Trophoblast cell (in vitro differentiated cells and primary cell): ENCODE measurements around the gene E4F1.
"Not testable (repeated sequence)": the region's sequence is repeated elsewhere in the genome, so short reads cannot be mapped to it uniquely, and the experiment has no call there.

Experiments
- DNase-seq, 2 donors: peaks; one replicate each; pipeline ENCODE4 v3.0.0-alpha.2; 2016
- H2AFZ ChIP-seq: 2 replicates; pipeline ENCODE4 v1.6.1; 2013; ENCODE audit warnings: low read length, moderate library complexity, mild to moderate bottlenecking; ENCODE audit not compliant: insufficient read depth, poor library complexity
- H2AK5ac ChIP-seq: 2 replicates; pipeline ENCODE4 v1.6.1; 2013; ENCODE audit warnings: mild to moderate bottlenecking, low read length
- H2BK120ac ChIP-seq: 2 replicates; pipeline ENCODE4 v1.6.1; 2013; ENCODE audit warnings: low read length, mild to moderate bottlenecking, moderate library complexity; ENCODE audit not compliant: insufficient read depth, poor library complexity
- H2BK12ac ChIP-seq: 2 replicates; pipeline ENCODE4 v1.6.1; 2013; ENCODE audit warnings: mild to moderate bottlenecking, low read length, moderate library complexity
- H2BK5ac ChIP-seq: 2 replicates; pipeline ENCODE4 v1.6.1; 2013; ENCODE audit warnings: low read length, low read depth, moderate library complexity, mild to moderate bottlenecking; ENCODE audit not compliant: poor library complexity
- H3K14ac ChIP-seq: 2 replicates; pipeline ENCODE4 v1.6.1; 2013; ENCODE audit warnings: mild to moderate bottlenecking, low read length
- H3K18ac ChIP-seq: 2 replicates; pipeline ENCODE4 v1.6.1; 2013; ENCODE audit warnings: mild to moderate bottlenecking, low read length
- H3K23ac ChIP-seq: 2 replicates; pipeline ENCODE4 v1.6.1; 2013; ENCODE audit warnings: low read length
- H3K27ac ChIP-seq: 2 replicates; pipeline ENCODE4 v1.5.1; 2013; ENCODE audit warnings: low read depth, mild to moderate bottlenecking, inconsistent platforms, low read length, moderate library complexity
- H3K27me3 ChIP-seq: 2 replicates; pipeline ENCODE4 v1.6.1; 2013; ENCODE audit warnings: inconsistent platforms, mild to moderate bottlenecking, low read length, moderate library complexity; ENCODE audit not compliant: insufficient read depth
- H3K36me3 ChIP-seq, 2 experiments: 1 replicate in 1 of 2; 2 replicates in 1 of 2; pipeline ENCODE4 v1.6.1; 2013; ENCODE audit warnings: low read length in 2 of 2, mild to moderate bottlenecking in 2 of 2, moderate library complexity in 1 of 2; ENCODE audit not compliant: insufficient read depth in 2 of 2, control insufficient read depth in 1 of 2
- H3K4ac ChIP-seq: 2 replicates; pipeline ENCODE4 v1.6.1; 2013; ENCODE audit warnings: low read depth, mild to moderate bottlenecking, low read length, moderate library complexity
- H3K4me1 ChIP-seq, 2 experiments: 1 replicate in 1 of 2; 2 replicates in 1 of 2; pipeline ENCODE4 v1.6.1; 2013; ENCODE audit warnings: low read length in 2 of 2, mild to moderate bottlenecking in 2 of 2, moderate library complexity in 1 of 2; ENCODE audit not compliant: insufficient read depth in 2 of 2, control insufficient read depth in 1 of 2
- H3K4me2 ChIP-seq: 2 replicates; pipeline ENCODE4 v1.6.1; 2013; ENCODE audit warnings: inconsistent platforms, mild to moderate bottlenecking, low read length, moderate library complexity
- H3K4me3 ChIP-seq: 2 replicates; pipeline ENCODE4 v1.5.1; 2013; ENCODE audit warnings: mild to moderate bottlenecking, low read depth, low read length, inconsistent platforms
- H3K79me1 ChIP-seq: one replicate; pipeline ENCODE4 v1.6.1; 2013; ENCODE audit warnings: low read length
- H3K79me2 ChIP-seq: 2 replicates; pipeline ENCODE4 v1.6.1; 2013; ENCODE audit warnings: low read length, mild to moderate bottlenecking; ENCODE audit not compliant: control insufficient read depth, insufficient read depth, poor library complexity
- H3K9ac ChIP-seq: 2 replicates; pipeline ENCODE4 v1.6.1; 2013; ENCODE audit warnings: mild to moderate bottlenecking, low read length
- H3K9me3 ChIP-seq: 2 replicates; pipeline ENCODE4 v1.6.1; 2013; ENCODE audit warnings: low read depth, mild to moderate bottlenecking, control low read depth, inconsistent platforms, low read length; ENCODE audit not compliant: insufficient read depth
- H4K12ac ChIP-seq: 2 replicates; pipeline ENCODE4 v1.6.1; 2013; ENCODE audit warnings: low read depth, mild to moderate bottlenecking, low read length, moderate library complexity
- H4K8ac ChIP-seq: 2 replicates; pipeline ENCODE4 v1.6.1; 2013; ENCODE audit warnings: low read depth, mild to moderate bottlenecking, low read length, moderate library complexity
- H4K91ac ChIP-seq: one replicate; pipeline ENCODE4 v1.6.1; 2013; ENCODE audit warnings: low read depth, mild to moderate bottlenecking, low read length, moderate library complexity
- WGBS: extraction: QIAGEN DNeasy Blood & Tissue Kit; methylation state at CpG from one replicate; pipeline ENCODE4 v1.1.7; 2013; ENCODE audit warnings: missing lambda C conversion rate; ENCODE audit not compliant: insufficient read length, insufficient coverage; ENCODE audit errors: extremely low coverage; 5-methylcytosine and 5-hydroxymethylcytosine counted together

The E4F1 gene

GRCh38 chr16:2253293-2253692 is 29.9 kb downstream of the E4F1 start:
- Histone ChIP-seq H3K4ac (no peak overlapping the region), H2AFZ (no peak overlapping the region), H3K9ac (no peak overlapping the region), H4K8ac (no peak overlapping the region), H3K4me1 (peaks cover 7 to 9% of the 10 kb centered on the region in 2 experiments), H3K79me1 (peaks cover 6% of the 10 kb centered on the region), H3K14ac (no peak overlapping the region), H3K4me3 (no peak overlapping the region), H4K91ac (no peak overlapping the region), H3K79me2 (peaks cover 5% of the 10 kb centered on the region), H4K12ac (no peak overlapping the region), H3K9me3 (peaks cover 1% of the 10 kb centered on the region), H3K27ac (no peak overlapping the region), H2BK5ac (no peak overlapping the region), H2BK120ac (no peak overlapping the region), H3K36me3 (peaks cover 57 to 58% of the 10 kb centered on the region in 2 experiments), H3K23ac (no peak overlapping the region), H3K27me3 (no peaks in the 10 kb centered on the region), H3K4me2 (no peak overlapping the region), H2BK12ac (no peak overlapping the region), H2AK5ac (no peak overlapping the region), H3K18ac (no peak overlapping the region)
- no CpG with 5 or more reads among the region's 11 CpGs for WGBS
- no peak for DNase-seq

GRCh38 chr16:2256531-2257140 is 33.2 kb downstream of the E4F1 start:
- H3K18ac ChIP-seq = no peak overlapping the region
- H4K91ac ChIP-seq = no peak overlapping the region
- H3K36me3 ChIP-seq = peaks cover 73 to 77% of the 10 kb centered on the region in 2 experiments
- peaks cover 2% of the 10 kb centered on the region for H3K79me1 ChIP-seq
- no peak overlapping the region for H3K27ac ChIP-seq
- no CpG with 5 or more reads among the region's 12 CpGs for WGBS
- no peak overlapping the region for H4K8ac ChIP-seq
- H3K79me2 ChIP-seq = no peaks in the 10 kb centered on the region
- no peak overlapping the region for H3K23ac ChIP-seq
- H3K4me3 ChIP-seq = no peak overlapping the region
- H3K4me2 ChIP-seq = no peak overlapping the region
- H2AFZ ChIP-seq = no peak overlapping the region
- peaks cover 1% of the 10 kb centered on the region for H3K9me3 ChIP-seq
- no peak for DNase-seq
- no peak overlapping the region for H2BK12ac ChIP-seq
- no peak overlapping the region for H4K12ac ChIP-seq
- no peak overlapping the region for H3K4ac ChIP-seq
- H2AK5ac ChIP-seq = no peak overlapping the region
- no peaks in the 10 kb centered on the region for H3K27me3 ChIP-seq
- H3K4me1 ChIP-seq = peaks cover 4 to 5% of the 10 kb centered on the region in 2 experiments
- no peak overlapping the region for H2BK5ac ChIP-seq
- no peak overlapping the region for H3K14ac ChIP-seq
- H2BK120ac ChIP-seq = no peak overlapping the region
- no peak overlapping the region for H3K9ac ChIP-seq

GRCh38 chr16:2257726-2258125 is 34.3 kb downstream of the E4F1 start:
- H3K4me1 ChIP-seq = no peaks in the 10 kb centered on the region
- H3K9me3 ChIP-seq = peaks cover 1% of the 10 kb centered on the region
- H3K14ac ChIP-seq = no peak overlapping the region
- peak overlapping the region; percentile 36 for H4K12ac ChIP-seq
- no peak overlapping the region for H3K4me3 ChIP-seq
- H4K91ac ChIP-seq = no peak overlapping the region
- H3K36me3 ChIP-seq = peaks cover 73 to 79% of the 10 kb centered on the region in 2 experiments
- H3K23ac ChIP-seq = no peak overlapping the region
- no peak overlapping the region for H2AFZ ChIP-seq
- no peak overlapping the region for H3K9ac ChIP-seq
- no peak overlapping the region for H2AK5ac ChIP-seq
- no peaks in the 10 kb centered on the region for H3K79me2 ChIP-seq
- no peak overlapping the region for H3K4me2 ChIP-seq
- H3K27me3 ChIP-seq = no peaks in the 10 kb centered on the region
- no peak overlapping the region for H2BK120ac ChIP-seq
- H3K27ac ChIP-seq = no peak overlapping the region
- H3K4ac ChIP-seq = no peak overlapping the region
- H3K18ac ChIP-seq = no peak overlapping the region
- H2BK12ac ChIP-seq = no peak overlapping the region
- WGBS = no CpG with 5 or more reads among the region's 6 CpGs
- no peak overlapping the region for H4K8ac ChIP-seq
- no peak overlapping the region for H2BK5ac ChIP-seq
- no peak for DNase-seq
- no peaks in the 10 kb centered on the region for H3K79me1 ChIP-seq

GRCh38 chr16:2258530-2258929 is 35.1 kb downstream of the E4F1 start:
- H2BK12ac ChIP-seq, H3K4ac ChIP-seq, H3K4me2 ChIP-seq, H3K18ac ChIP-seq, H4K8ac ChIP-seq, H3K23ac ChIP-seq, H3K79me2 ChIP-seq, H3K27me3 ChIP-seq, H2AK5ac ChIP-seq, H3K79me1 ChIP-seq, H4K91ac ChIP-seq, H3K4me1 ChIP-seq, H2AFZ ChIP-seq, H2BK5ac ChIP-seq, H3K4me3 ChIP-seq, H2BK120ac ChIP-seq, H3K9me3 ChIP-seq, H4K12ac ChIP-seq, H3K14ac ChIP-seq, DNase-seq, H3K9ac ChIP-seq, H3K27ac ChIP-seq: not testable (repeated sequence)
- WGBS = no CpG with 5 or more reads among the region's 7 CpGs
- H3K36me3 ChIP-seq = peaks cover 73 to 80% of the 10 kb centered on the region in 2 experiments
